Measurements from ENCODE around the gene NMD3.

GRCh38 chr3:161266731-161267150 is 45.6 kb downstream of the NMD3 start:
- TF ChIP-seq POLR2A (IDR thresholded peaks at IDR 0.05; ENCODE audit: low read length) (no peak), BCL3 (IDR thresholded peaks at IDR 0.05) (no peak), RFX5 (IDR thresholded peaks at IDR 0.05) (no peak), RNF2 (IDR thresholded peaks at IDR 0.05; ENCODE audit: borderline replicate concordance, low read depth) (no peak), CTCF (IDR thresholded peaks at IDR 0.05) (no peak), TP53 (CRISPR knock-in tag; IDR thresholded peaks at IDR 0.05) (no peak), POLR2AphosphoS2 (conservative IDR thresholded peaks at IDR 0.05; ENCODE audit: low read length) (no peak), CHD2 (IDR thresholded peaks at IDR 0.05; ENCODE audit: low read length, partially characterized antibody) (no peak), HDAC2 (IDR thresholded peaks at IDR 0.05) (no peak)
